HG03378 (cell line): Measurements from ENCODE around the gene PPP4R4.
"Not testable (repeated sequence)": the region's sequence is repeated elsewhere in the genome, so short reads cannot be mapped to it uniquely, and the experiment has no call there.

Source experiments
- ATAC-seq: cut with Tn5 transposase; IDR thresholded peaks from one replicate; pipeline ENCODE4 v1.9.1; 2021; ENCODE audit warnings: mild to moderate bottlenecking, moderate library complexity; ENCODE audit not compliant: unreplicated experiment

PPP4R4 gene

GRCh38 chr14:94264195-94264594, 90.1 kb downstream of the PPP4R4 start:
- ATAC-seq, result not testable (repeated sequence)

- ATAC-seq, result no peak
Observed at GRCh38 chr14:94267352-94267751, 93.2 kb downstream of the PPP4R4 start.

- not testable (repeated sequence) for ATAC-seq
Observed at GRCh38 chr14:94268582-94268981, 94.5 kb downstream of the PPP4R4 start.

- ATAC-seq, result no peak
Observed at GRCh38 chr14:94269156-94269555, 95.0 kb downstream of the PPP4R4 start.

GRCh38 chr14:94276898-94277561, 102.9 kb downstream of the PPP4R4 start:
- not testable (repeated sequence) for ATAC-seq

- ATAC-seq, result no peak
Observed at GRCh38 chr14:94278731-94279130, 104.6 kb downstream of the PPP4R4 start.

- no peak for ATAC-seq
Observed at GRCh38 chr14:94282991-94283723, 109.0 kb downstream of the PPP4R4 start.

GRCh38 chr14:94284221-94284620, 110.1 kb downstream of the PPP4R4 start:
- ATAC-seq, result no peak

- ATAC-seq, result no peak
Observed at GRCh38 chr14:94285158-94285557, 111.0 kb downstream of the PPP4R4 start.

- ATAC-seq, result no peak
Observed at GRCh38 chr14:94288610-94289465, 114.7 kb downstream of the PPP4R4 start.

- no peak for ATAC-seq
Observed at GRCh38 chr14:94290197-94290596, 116.1 kb downstream of the PPP4R4 start.

- no peak for ATAC-seq
Observed at GRCh38 chr14:94291159-94291905, 117.2 kb downstream of the PPP4R4 start.

GRCh38 chr14:94291906-94292525, 117.9 kb downstream of the PPP4R4 start:
- no peak for ATAC-seq

- no peak for ATAC-seq
Observed at GRCh38 chr14:94292526-94292871, 118.4 kb downstream of the PPP4R4 start.

- ATAC-seq, result no peak
Observed at GRCh38 chr14:94292872-94293577, 118.9 kb downstream of the PPP4R4 start, which contains the start of gene SERPINA10. SERPINA10 (minus strand) TSS chr14:94293268; CDS start chr14:94290593, 2,675 bp downstream.

- no peak for ATAC-seq
Observed at GRCh38 chr14:94293578-94293924, 119.4 kb downstream of the PPP4R4 start.

- ATAC-seq, result no peak
Observed at GRCh38 chr14:94295360-94296180, 121.4 kb downstream of the PPP4R4 start.

- ATAC-seq, result not testable (repeated sequence)
Observed at GRCh38 chr14:94296181-94296545, 122.0 kb downstream of the PPP4R4 start.

- ATAC-seq, result no peak
Observed at GRCh38 chr14:94298130-94298529, 124.0 kb downstream of the PPP4R4 start.
